CD14-positive monocyte (primary cell): ENCODE data around the gene KCNE1. TPM values are rescaled to one million over a fixed set of nuclear protein-coding genes. Genes with fewer than 3 reads are reported as not detected.
A peak's percentile ranks its signal among the peaks of the same experiment; 100 is the strongest.

Source experiments
- DNase-seq, 3 donors: peaks; one replicate each; pipeline ENCODE4 v3.0.0-alpha.2; 2011 to 2022
- H2AFZ ChIP-seq: 2 replicates; pipeline ENCODE4 v1.6.0; 2012; ENCODE audit warnings: mild to moderate bottlenecking, low read depth, low read length, inconsistent platforms; ENCODE audit not compliant: insufficient read depth, poor library complexity, severe bottlenecking
- H3K27ac ChIP-seq, 2 donors: 1 replicate in 1 of 2; 2 replicates in 1 of 2; pipeline ENCODE4 v1.5.1; 2012 to 2013; ENCODE audit warnings: low read length in 2 of 2, control low read depth in 1 of 2, inconsistent platforms in 1 of 2, low read depth in 1 of 2, mild to moderate bottlenecking in 1 of 2
- H3K27me3 ChIP-seq, 2 donors: one replicate each; pipeline versions ENCODE4 v1.6.0 to v1.6.1; 2011 to 2013; ENCODE audit warnings: low read length in 2 of 2; ENCODE audit not compliant: control insufficient read depth in 2 of 2, insufficient read depth in 2 of 2
- H3K36me3 ChIP-seq, 2 donors: replicated peaks in 1 of 2; 1 replicate in 1 of 2; 2 replicates in 1 of 2; pipeline versions ENCODE4 v1.5.1 to v1.6.1; 2012 to 2013; ENCODE audit warnings: low read length in 2 of 2, control low read depth in 1 of 2, inconsistent platforms in 1 of 2, mild to moderate bottlenecking in 1 of 2; ENCODE audit not compliant: insufficient read depth in 2 of 2, control insufficient read depth in 1 of 2
- H3K4me1 ChIP-seq, 2 donors: 1 replicate in 1 of 2; 2 replicates in 1 of 2; pipeline versions ENCODE4 v1.5.1 to v1.6.1; 2012 to 2013; ENCODE audit warnings: low read length in 2 of 2, control low read depth in 1 of 2, inconsistent platforms in 1 of 2, mild to moderate bottlenecking in 1 of 2, moderate library complexity in 1 of 2; ENCODE audit not compliant: insufficient read depth in 2 of 2, control insufficient read depth in 1 of 2
- H3K4me2 ChIP-seq: replicated peaks from 2 replicates; pipeline ENCODE3; 2012; ENCODE audit warnings: low read length, moderate library complexity, mild to moderate bottlenecking; ENCODE audit not compliant: poor library complexity, severe bottlenecking; ENCODE audit errors: extremely low read depth
- H3K4me3 ChIP-seq, 3 experiments: fragments of 200-600 bp in 1 of 3; sonication (generic) in 1 of 3; replicated peaks in 1 of 3; 1 replicate in 2 of 3; 2 replicates in 1 of 3; pipeline ENCODE4 v1.5.1; 2011 to 2013; ENCODE audit warnings: low read length in 3 of 3, mild to moderate bottlenecking in 3 of 3, control low read depth in 2 of 3, low read depth in 2 of 3, inconsistent platforms in 1 of 3, moderate library complexity in 1 of 3
- H3K79me2 ChIP-seq: 2 replicates; pipeline ENCODE4 v1.6.0; 2012; ENCODE audit warnings: mild to moderate bottlenecking, control low read depth, inconsistent platforms, low read length, moderate library complexity; ENCODE audit not compliant: insufficient read depth
- H3K9ac ChIP-seq: 2 replicates; pipeline ENCODE4 v1.6.0; 2017; ENCODE audit warnings: low read length, mild to moderate bottlenecking; ENCODE audit not compliant: insufficient read depth, poor library complexity, severe bottlenecking
- H3K9me3 ChIP-seq, 2 donors: replicated peaks in 1 of 2; 1 replicate in 1 of 2; 2 replicates in 1 of 2; pipeline versions ENCODE4 v1.5.1 to v1.6.1; 2012 to 2013; ENCODE audit warnings: low read length in 2 of 2, control low read depth in 1 of 2; ENCODE audit not compliant: control insufficient read depth in 1 of 2, insufficient read depth in 1 of 2
- H4K20me1 ChIP-seq: 2 replicates; pipeline ENCODE4 v1.6.0; 2012; ENCODE audit warnings: mild to moderate bottlenecking, low read length, control low read depth, moderate library complexity; ENCODE audit not compliant: insufficient read depth
- H3K27ac Mint-ChIP-seq, 7 donors: one replicate each; pipeline ENCODE4 v1.8.0; 2020; ENCODE audit warnings: mild to moderate bottlenecking in 7 of 7, mixed read lengths in 7 of 7, moderate library complexity in 6 of 7, inconsistent platforms in 2 of 7
- H3K27me3 Mint-ChIP-seq, 3 donors: one replicate each; pipeline ENCODE4 v1.8.0; 2021 to 2022; ENCODE audit warnings: low read depth in 3 of 3, mild to moderate bottlenecking in 3 of 3, mixed read lengths in 3 of 3, moderate library complexity in 3 of 3, inconsistent platforms in 1 of 3
- H3K36me3 Mint-ChIP-seq, 2 donors: one replicate each; pipeline ENCODE4 v1.8.0; 2020; ENCODE audit warnings: mixed read lengths in 2 of 2, inconsistent platforms in 1 of 2, mild to moderate bottlenecking in 1 of 2
- H3K4me1 Mint-ChIP-seq: one replicate; pipeline ENCODE4 v1.8.0; 2020; ENCODE audit warnings: mild to moderate bottlenecking, mixed read lengths
- H3K4me3 Mint-ChIP-seq, 2 donors: one replicate each; pipeline ENCODE4 v1.8.0; 2020; ENCODE audit warnings: mild to moderate bottlenecking in 2 of 2, mixed read lengths in 2 of 2, moderate library complexity in 1 of 2
- H3K9me3 Mint-ChIP-seq, 7 donors: one replicate each; pipeline ENCODE4 v1.8.0; 2020 to 2022; ENCODE audit warnings: mixed read lengths in 7 of 7, mild to moderate bottlenecking in 6 of 7, moderate library complexity in 6 of 7, inconsistent platforms in 2 of 7
- WGBS: methylation state at CpG from one replicate; pipeline ENCODE4 v1.1.5; 2013; ENCODE audit warnings: missing lambda C conversion rate; ENCODE audit not compliant: insufficient coverage; 5-methylcytosine and 5-hydroxymethylcytosine counted together
- intact Hi-C, 2 donors: fragments of 100-400 bp; cut with micrococcal nuclease; formaldehyde crosslinking; loops; one replicate each; pipeline versions ENCODE4 v1.15.0 to v1.15.1; 2023
- polyA plus RNA-seq, 3 donors: library from polyadenylated mRNA; depleted of rRNA in 1 of 3; unstranded in 2 of 3; stranded (reverse) in 1 of 3; fragments of 300-500 nt in 2 of 3; fragments of >200 nt in 1 of 3; fragmentation: Illumina TruSeq in 2 of 3; gene quantifications; 1 replicate in 2 of 3; 2 replicates in 1 of 3; pipeline ENCODE4 v1.2.3, GENCODE V29; 2012 to 2021
- TF ChIP-seq, protein P1 (sequence below): fragments of 200-600 bp; IDR thresholded peaks from one replicate; pipeline ENCODE4 v1.8.0; 2022; ENCODE audit warnings: antibody characterized with exemption, mild to moderate bottlenecking

KCNE1 gene
- polyA plus RNA-seq, 3 donors: 1.5 to 15.9 (median 3.2) TPM

DNA sequence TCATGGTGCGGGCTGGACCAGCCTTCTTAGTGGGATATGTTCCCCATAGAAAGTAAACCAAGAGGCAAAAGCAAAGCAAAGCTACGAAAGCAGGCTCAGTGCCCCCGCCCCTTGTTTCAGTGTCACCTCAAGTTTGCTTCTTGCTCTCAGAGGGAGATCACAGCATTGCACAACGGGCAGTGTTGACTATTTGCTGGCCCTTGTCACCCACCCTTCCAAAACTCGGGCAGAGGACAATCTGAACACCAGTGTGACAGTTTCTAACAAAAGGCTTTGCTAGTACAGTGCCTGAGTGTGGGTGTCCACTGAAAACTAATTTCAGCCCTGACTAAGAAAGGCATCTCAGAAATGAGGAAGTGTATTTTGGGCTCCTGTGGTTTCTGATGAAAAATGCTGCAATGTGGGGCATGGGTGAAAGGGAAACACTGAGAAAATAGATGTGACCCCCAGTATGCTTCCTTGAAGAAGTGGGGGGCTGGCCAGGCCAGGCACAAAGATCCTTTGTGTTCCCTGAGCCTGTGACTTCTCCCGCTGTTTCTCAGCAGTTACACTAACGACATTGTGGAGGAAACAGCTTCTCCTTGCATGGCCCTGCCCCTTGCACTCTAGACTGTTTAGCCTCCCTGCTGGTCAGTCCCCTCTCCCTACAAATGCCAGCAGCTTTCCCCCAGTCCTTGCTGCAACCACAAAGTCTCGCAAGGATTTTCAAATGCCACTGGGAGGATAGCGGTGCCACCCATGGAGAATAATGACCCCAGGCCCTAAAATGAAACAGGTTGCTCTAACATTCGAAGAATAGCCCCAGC lies 33.3 kb upstream of the KCNE1 start:
- H3K4me1 Mint-ChIP-seq: peaks cover 48% of the 10 kb centered on the region
- Histone ChIP-seq H3K4me1 (peaks cover 49 to 50% of the 10 kb centered on the region in 2 donors), H3K27me3 (no peaks in the 10 kb centered on the region), H3K9ac (peak overlapping the region; percentile 33), H3K9me3 (peaks cover 0 to 4% of the 10 kb centered on the region in 2 donors), H3K4me2 (peak overlapping the region; percentile 68), H3K79me2 (peaks cover 47% of the 10 kb centered on the region), H2AFZ (peak overlapping the region; percentile 58), H3K27ac (peak overlapping the region; percentile 84 to 92), H3K4me3 (peak overlapping the region in 2 of 3 experiments; percentile 18 to 62), H3K36me3 (no peaks in the 10 kb centered on the region), H4K20me1 (no peaks in the 10 kb centered on the region)
- intact Hi-C loops: loop anchor here in 1 of 2 donors (2.0 kb wide), 1 partner anchor 34 kb away; no protein-coding TSS in a partner anchor
- peaks cover 0 to 6% (median 0%) of the 10 kb centered on the region in 3 donors for H3K27me3 Mint-ChIP-seq
- H3K36me3 Mint-ChIP-seq: peaks cover 3 to 12% of the 10 kb centered on the region in 2 donors
- peak; percentile 73 to 82 (median 75) for DNase-seq
- WGBS: 15% methylated on average over 7 of the region's 10 CpGs
- peak overlapping the region; percentile 88 to 97 (median 95) for H3K27ac Mint-ChIP-seq
- peak overlapping the region; percentile 62 to 75 for H3K4me3 Mint-ChIP-seq
- peaks cover 4 to 8% (median 5%) of the 10 kb centered on the region in 7 donors for H3K9me3 Mint-ChIP-seq
- TF ChIP-seq, protein P1, sequence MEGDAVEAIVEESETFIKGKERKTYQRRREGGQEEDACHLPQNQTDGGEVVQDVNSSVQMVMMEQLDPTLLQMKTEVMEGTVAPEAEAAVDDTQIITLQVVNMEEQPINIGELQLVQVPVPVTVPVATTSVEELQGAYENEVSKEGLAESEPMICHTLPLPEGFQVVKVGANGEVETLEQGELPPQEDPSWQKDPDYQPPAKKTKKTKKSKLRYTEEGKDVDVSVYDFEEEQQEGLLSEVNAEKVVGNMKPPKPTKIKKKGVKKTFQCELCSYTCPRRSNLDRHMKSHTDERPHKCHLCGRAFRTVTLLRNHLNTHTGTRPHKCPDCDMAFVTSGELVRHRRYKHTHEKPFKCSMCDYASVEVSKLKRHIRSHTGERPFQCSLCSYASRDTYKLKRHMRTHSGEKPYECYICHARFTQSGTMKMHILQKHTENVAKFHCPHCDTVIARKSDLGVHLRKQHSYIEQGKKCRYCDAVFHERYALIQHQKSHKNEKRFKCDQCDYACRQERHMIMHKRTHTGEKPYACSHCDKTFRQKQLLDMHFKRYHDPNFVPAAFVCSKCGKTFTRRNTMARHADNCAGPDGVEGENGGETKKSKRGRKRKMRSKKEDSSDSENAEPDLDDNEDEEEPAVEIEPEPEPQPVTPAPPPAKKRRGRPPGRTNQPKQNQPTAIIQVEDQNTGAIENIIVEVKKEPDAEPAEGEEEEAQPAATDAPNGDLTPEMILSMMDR: no peak

DNA sequence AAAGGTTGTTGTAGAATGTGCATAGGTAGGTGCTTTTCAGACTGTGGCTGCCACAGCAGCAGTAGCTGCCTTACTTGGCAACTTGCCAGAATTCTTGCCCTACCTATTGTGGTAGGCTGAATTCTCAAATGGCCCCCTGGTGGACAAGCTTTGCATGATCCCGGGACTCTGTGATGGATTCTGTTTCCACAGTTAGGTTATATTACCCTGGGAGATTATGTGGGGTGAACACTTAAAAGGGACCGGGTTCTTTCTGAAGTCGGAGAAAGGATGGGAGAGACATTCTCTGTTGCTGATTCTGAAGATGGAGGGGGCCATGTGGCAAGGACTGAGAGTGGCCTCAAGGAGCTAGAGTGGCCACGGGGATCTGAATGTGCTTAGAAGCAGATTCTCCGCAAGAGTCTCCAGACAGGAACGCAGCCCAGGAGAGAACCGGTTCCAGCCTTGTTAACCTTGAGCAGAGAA lies 32.1 kb upstream of the KCNE1 start:
- Histone ChIP-seq H3K79me2 (peaks cover 51% of the 10 kb centered on the region), H3K4me3 (peak overlapping the region in 1 of 3 experiments; percentile 62), H3K9ac (peak overlapping the region; percentile 33), H3K27ac (peak overlapping the region; percentile 84 to 92), H3K4me2 (peak overlapping the region; percentile 68), H4K20me1 (no peaks in the 10 kb centered on the region), H3K36me3 (no peaks in the 10 kb centered on the region), H3K4me1 (peaks cover 49 to 50% of the 10 kb centered on the region in 2 donors), H3K27me3 (no peaks in the 10 kb centered on the region), H2AFZ (no peak overlapping the region), H3K9me3 (peaks cover 0 to 4% of the 10 kb centered on the region in 2 donors)
- 98% methylated on average over 7 of the region's 7 CpGs for WGBS
- peak; percentile 51 to 76 (median 71) for DNase-seq
- H3K9me3 Mint-ChIP-seq: peaks cover 4 to 7% (median 5%) of the 10 kb centered on the region in 7 donors
- H3K36me3 Mint-ChIP-seq: peaks cover 3 to 12% of the 10 kb centered on the region in 2 donors
- TF ChIP-seq, protein P1: peak; percentile 60
- intact Hi-C loops: loop anchor here in 1 of 2 donors (2.0 kb wide), 1 partner anchor 33 kb away; no protein-coding TSS in a partner anchor
- H3K27me3 Mint-ChIP-seq: peaks cover 0 to 6% (median 0%) of the 10 kb centered on the region in 3 donors
- peak overlapping the region; percentile 88 to 97 (median 95) for H3K27ac Mint-ChIP-seq
- peaks cover 51% of the 10 kb centered on the region for H3K4me1 Mint-ChIP-seq
- H3K4me3 Mint-ChIP-seq: no peak overlapping the region
